Trophoblast cell (in vitro differentiated cells and primary cell): ENCODE results near the gene EVI5.

Experiments used
- DNase-seq, 2 donors: peaks; one replicate each; pipeline ENCODE4 v3.0.0-alpha.2; 2016
- H2AFZ ChIP-seq: 2 replicates; pipeline ENCODE4 v1.6.1; 2013; ENCODE audit warnings: low read length, moderate library complexity, mild to moderate bottlenecking; ENCODE audit not compliant: insufficient read depth, poor library complexity
- H2AK5ac ChIP-seq: 2 replicates; pipeline ENCODE4 v1.6.1; 2013; ENCODE audit warnings: mild to moderate bottlenecking, low read length
- H2BK120ac ChIP-seq: 2 replicates; pipeline ENCODE4 v1.6.1; 2013; ENCODE audit warnings: low read length, mild to moderate bottlenecking, moderate library complexity; ENCODE audit not compliant: insufficient read depth, poor library complexity
- H2BK12ac ChIP-seq: 2 replicates; pipeline ENCODE4 v1.6.1; 2013; ENCODE audit warnings: mild to moderate bottlenecking, low read length, moderate library complexity
- H2BK5ac ChIP-seq: 2 replicates; pipeline ENCODE4 v1.6.1; 2013; ENCODE audit warnings: low read length, low read depth, moderate library complexity, mild to moderate bottlenecking; ENCODE audit not compliant: poor library complexity
- H3K14ac ChIP-seq: 2 replicates; pipeline ENCODE4 v1.6.1; 2013; ENCODE audit warnings: mild to moderate bottlenecking, low read length
- H3K18ac ChIP-seq: 2 replicates; pipeline ENCODE4 v1.6.1; 2013; ENCODE audit warnings: mild to moderate bottlenecking, low read length
- H3K23ac ChIP-seq: 2 replicates; pipeline ENCODE4 v1.6.1; 2013; ENCODE audit warnings: low read length
- H3K27ac ChIP-seq: 2 replicates; pipeline ENCODE4 v1.5.1; 2013; ENCODE audit warnings: low read depth, mild to moderate bottlenecking, inconsistent platforms, low read length, moderate library complexity
- H3K27me3 ChIP-seq: 2 replicates; pipeline ENCODE4 v1.6.1; 2013; ENCODE audit warnings: inconsistent platforms, mild to moderate bottlenecking, low read length, moderate library complexity; ENCODE audit not compliant: insufficient read depth
- H3K36me3 ChIP-seq, 2 experiments: 1 replicate in 1 of 2; 2 replicates in 1 of 2; pipeline ENCODE4 v1.6.1; 2013; ENCODE audit warnings: low read length in 2 of 2, mild to moderate bottlenecking in 2 of 2, moderate library complexity in 1 of 2; ENCODE audit not compliant: insufficient read depth in 2 of 2, control insufficient read depth in 1 of 2
- H3K4ac ChIP-seq: 2 replicates; pipeline ENCODE4 v1.6.1; 2013; ENCODE audit warnings: low read depth, mild to moderate bottlenecking, low read length, moderate library complexity
- H3K4me1 ChIP-seq, 2 experiments: 1 replicate in 1 of 2; 2 replicates in 1 of 2; pipeline ENCODE4 v1.6.1; 2013; ENCODE audit warnings: low read length in 2 of 2, mild to moderate bottlenecking in 2 of 2, moderate library complexity in 1 of 2; ENCODE audit not compliant: insufficient read depth in 2 of 2, control insufficient read depth in 1 of 2
- H3K4me2 ChIP-seq: 2 replicates; pipeline ENCODE4 v1.6.1; 2013; ENCODE audit warnings: inconsistent platforms, mild to moderate bottlenecking, low read length, moderate library complexity
- H3K4me3 ChIP-seq: 2 replicates; pipeline ENCODE4 v1.5.1; 2013; ENCODE audit warnings: mild to moderate bottlenecking, low read depth, low read length, inconsistent platforms
- H3K79me1 ChIP-seq: one replicate; pipeline ENCODE4 v1.6.1; 2013; ENCODE audit warnings: low read length
- H3K79me2 ChIP-seq: 2 replicates; pipeline ENCODE4 v1.6.1; 2013; ENCODE audit warnings: low read length, mild to moderate bottlenecking; ENCODE audit not compliant: control insufficient read depth, insufficient read depth, poor library complexity
- H3K9ac ChIP-seq: 2 replicates; pipeline ENCODE4 v1.6.1; 2013; ENCODE audit warnings: mild to moderate bottlenecking, low read length
- H3K9me3 ChIP-seq: 2 replicates; pipeline ENCODE4 v1.6.1; 2013; ENCODE audit warnings: low read depth, mild to moderate bottlenecking, control low read depth, inconsistent platforms, low read length; ENCODE audit not compliant: insufficient read depth
- H4K12ac ChIP-seq: 2 replicates; pipeline ENCODE4 v1.6.1; 2013; ENCODE audit warnings: low read depth, mild to moderate bottlenecking, low read length, moderate library complexity
- H4K8ac ChIP-seq: 2 replicates; pipeline ENCODE4 v1.6.1; 2013; ENCODE audit warnings: low read depth, mild to moderate bottlenecking, low read length, moderate library complexity
- H4K91ac ChIP-seq: one replicate; pipeline ENCODE4 v1.6.1; 2013; ENCODE audit warnings: low read depth, mild to moderate bottlenecking, low read length, moderate library complexity
- WGBS: extraction: QIAGEN DNeasy Blood & Tissue Kit; methylation state at CpG from one replicate; pipeline ENCODE4 v1.1.7; 2013; ENCODE audit warnings: missing lambda C conversion rate; ENCODE audit not compliant: insufficient read length, insufficient coverage; ENCODE audit errors: extremely low coverage; 5-methylcytosine and 5-hydroxymethylcytosine counted together

The EVI5 gene

DNA sequence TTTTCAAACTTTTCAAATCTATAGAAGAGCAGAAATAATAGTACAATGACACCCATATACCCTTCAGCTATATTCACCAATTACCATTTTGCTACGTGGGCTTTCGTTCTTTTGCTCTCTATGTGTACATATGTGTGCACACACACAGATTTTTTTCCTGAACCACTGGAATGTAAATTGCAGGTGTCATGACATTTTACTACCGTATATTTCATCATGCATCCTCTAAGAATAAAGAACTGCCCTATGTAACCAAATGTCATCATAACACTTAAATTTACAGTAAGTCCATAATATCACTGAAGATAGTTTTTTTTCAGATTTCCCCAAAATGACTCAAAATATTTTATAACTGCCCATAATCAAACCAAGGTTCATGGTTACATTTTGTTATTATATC, 209.8 kb downstream of the EVI5 start:
- H3K4me2 ChIP-seq: no peak overlapping the region
- H2BK120ac ChIP-seq: no peak overlapping the region
- no CpG with 5 or more reads among the region's 3 CpGs for WGBS
- H4K8ac ChIP-seq: no peak overlapping the region
- no peak overlapping the region for H2AFZ ChIP-seq
- no peaks in the 10 kb centered on the region for H3K79me2 ChIP-seq
- no peak overlapping the region for H3K18ac ChIP-seq
- no peaks in the 10 kb centered on the region for H3K79me1 ChIP-seq
- no peak overlapping the region for H3K14ac ChIP-seq
- no peak overlapping the region for H3K27ac ChIP-seq
- no peaks in the 10 kb centered on the region for H3K27me3 ChIP-seq
- no peak overlapping the region for H3K4ac ChIP-seq
- H3K4me1 ChIP-seq: no peaks in the 10 kb centered on the region
- no peak overlapping the region for H4K91ac ChIP-seq
- no peak overlapping the region for H3K23ac ChIP-seq
- H3K9ac ChIP-seq: no peak overlapping the region
- no peak overlapping the region for H2AK5ac ChIP-seq
- H2BK12ac ChIP-seq: no peak overlapping the region
- DNase-seq: no peak
- H4K12ac ChIP-seq: no peak overlapping the region
- no peaks in the 10 kb centered on the region for H3K36me3 ChIP-seq
- no peak overlapping the region for H2BK5ac ChIP-seq
- no peaks in the 10 kb centered on the region for H3K9me3 ChIP-seq
- no peak overlapping the region for H3K4me3 ChIP-seq

DNA sequence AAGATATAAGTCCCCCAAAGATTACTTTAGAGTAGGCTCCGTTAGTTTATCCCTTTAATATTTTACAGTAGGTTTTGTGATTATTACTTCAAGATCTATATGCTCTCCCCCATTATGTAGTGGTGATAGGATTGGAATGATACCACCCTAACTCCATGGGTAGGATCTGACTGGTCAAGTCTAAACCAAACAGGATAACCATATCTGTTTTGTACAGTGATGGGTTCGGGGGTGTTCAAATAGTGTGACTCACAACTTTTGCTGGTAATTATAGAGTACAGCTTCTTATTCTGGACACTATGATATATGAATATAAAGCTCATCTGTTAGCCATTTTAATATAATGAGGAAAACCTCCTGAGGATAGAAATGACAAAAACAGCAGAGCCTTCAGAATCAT, 212.4 kb downstream of the EVI5 start:
- Histone ChIP-seq H2AK5ac (no peak overlapping the region), H3K36me3 (peaks cover 0 to 3% of the 10 kb centered on the region in 2 experiments), H3K4me3 (no peak overlapping the region), H3K4me2 (no peak overlapping the region), H3K4me1 (no peaks in the 10 kb centered on the region), H2BK12ac (no peak overlapping the region), H3K9ac (no peak overlapping the region), H2BK5ac (no peak overlapping the region), H2AFZ (no peak overlapping the region), H3K27ac (no peak overlapping the region), H3K14ac (no peak overlapping the region), H3K9me3 (no peaks in the 10 kb centered on the region), H3K23ac (no peak overlapping the region), H3K18ac (no peak overlapping the region), H4K8ac (no peak overlapping the region), H2BK120ac (no peak overlapping the region), H3K79me2 (no peaks in the 10 kb centered on the region), H4K91ac (no peak overlapping the region), H4K12ac (no peak overlapping the region), H3K27me3 (no peaks in the 10 kb centered on the region), H3K79me1 (no peaks in the 10 kb centered on the region), H3K4ac (no peak overlapping the region)
- no peak for DNase-seq
- no CpG with 5 or more reads among the region's 2 CpGs for WGBS

DNA sequence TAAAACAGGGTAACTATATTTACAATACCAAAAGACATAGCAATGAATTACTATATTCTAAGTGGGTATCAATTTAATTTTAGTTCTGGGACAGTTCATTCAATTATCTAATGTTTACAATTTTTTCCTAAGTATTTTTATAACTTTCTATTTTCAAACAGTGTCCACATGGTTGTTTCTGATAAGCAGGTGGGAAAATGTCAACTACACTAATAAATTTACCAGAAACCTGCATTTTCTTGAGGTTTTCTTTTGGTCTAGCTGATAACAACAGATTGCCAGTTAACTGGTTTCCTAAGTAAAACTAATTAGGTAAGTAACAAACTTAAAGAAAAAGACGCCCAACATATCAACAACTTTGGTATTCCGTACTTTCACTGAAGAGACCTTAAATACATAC, 213.3 kb downstream of the EVI5 start:
- no peak overlapping the region for H4K12ac ChIP-seq
- no peak overlapping the region for H3K23ac ChIP-seq
- WGBS: no CpG with 5 or more reads among the region's 2 CpGs
- H3K79me1 ChIP-seq: no peaks in the 10 kb centered on the region
- no peak overlapping the region for H3K14ac ChIP-seq
- no peak for DNase-seq
- H2AK5ac ChIP-seq: no peak overlapping the region
- H3K4me2 ChIP-seq: no peak overlapping the region
- H3K79me2 ChIP-seq: no peaks in the 10 kb centered on the region
- no peak overlapping the region for H2BK12ac ChIP-seq
- H2BK120ac ChIP-seq: no peak overlapping the region
- H2BK5ac ChIP-seq: no peak overlapping the region
- H3K9me3 ChIP-seq: no peaks in the 10 kb centered on the region
- H3K27me3 ChIP-seq: no peaks in the 10 kb centered on the region
- no peak overlapping the region for H3K27ac ChIP-seq
- H3K4ac ChIP-seq: no peak overlapping the region
- no peak overlapping the region for H2AFZ ChIP-seq
- H3K4me3 ChIP-seq: no peak overlapping the region
- no peak overlapping the region for H4K91ac ChIP-seq
- no peak overlapping the region for H3K9ac ChIP-seq
- no peaks in the 10 kb centered on the region for H3K4me1 ChIP-seq
- peaks cover 0 to 3% of the 10 kb centered on the region in 2 experiments for H3K36me3 ChIP-seq
- H4K8ac ChIP-seq: no peak overlapping the region
- H3K18ac ChIP-seq: no peak overlapping the region

DNA sequence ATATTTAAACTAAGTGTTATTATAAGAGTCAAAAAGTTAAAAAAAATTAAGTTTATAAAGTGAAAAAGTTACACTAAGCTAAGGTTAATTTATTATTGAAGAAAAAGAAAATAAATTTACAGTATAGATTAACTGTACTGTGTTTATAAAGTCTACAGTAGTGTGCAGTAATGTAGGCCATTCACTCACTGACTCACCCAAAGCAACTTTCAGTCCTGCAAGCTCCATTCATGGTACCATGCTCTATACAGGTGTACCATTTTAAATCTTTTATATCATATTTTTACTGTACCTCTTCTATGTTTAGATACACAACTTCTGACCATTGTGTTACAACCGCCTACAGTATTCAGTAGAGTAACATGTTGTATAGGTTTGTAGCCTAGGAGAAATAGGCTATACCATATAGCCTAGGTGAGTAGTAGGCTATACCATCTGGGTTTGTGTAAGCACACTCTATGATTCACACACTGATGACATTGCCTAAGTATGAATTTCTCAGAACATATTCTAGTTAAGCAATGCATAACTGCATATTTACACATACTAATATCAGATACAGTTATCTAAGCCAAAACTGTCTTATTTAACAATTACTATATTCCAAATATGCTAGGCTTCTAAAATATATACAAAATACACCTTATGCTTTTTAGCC, 217.6 kb downstream of the EVI5 start:
- H3K4me1 ChIP-seq: no peaks in the 10 kb centered on the region
- H3K4ac ChIP-seq: no peak overlapping the region
- no peak overlapping the region for H3K18ac ChIP-seq
- peaks cover 0 to 3% of the 10 kb centered on the region in 2 experiments for H3K36me3 ChIP-seq
- no peak overlapping the region for H2BK12ac ChIP-seq
- no CpG with 5 or more reads among the region's 1 CpG for WGBS
- no peak overlapping the region for H4K12ac ChIP-seq
- H3K9ac ChIP-seq: no peak overlapping the region
- no peak overlapping the region for H4K8ac ChIP-seq
- no peak overlapping the region for H3K27ac ChIP-seq
- no peaks in the 10 kb centered on the region for H3K9me3 ChIP-seq
- H3K23ac ChIP-seq: no peak overlapping the region
- no peaks in the 10 kb centered on the region for H3K79me1 ChIP-seq
- peak; percentile 1 to 82 for DNase-seq
- no peak overlapping the region for H2BK120ac ChIP-seq
- H4K91ac ChIP-seq: no peak overlapping the region
- no peaks in the 10 kb centered on the region for H3K79me2 ChIP-seq
- H3K14ac ChIP-seq: no peak overlapping the region
- no peak overlapping the region for H2AK5ac ChIP-seq
- no peak overlapping the region for H2AFZ ChIP-seq
- H3K4me2 ChIP-seq: no peak overlapping the region
- no peaks in the 10 kb centered on the region for H3K27me3 ChIP-seq
- H3K4me3 ChIP-seq: no peak overlapping the region
- no peak overlapping the region for H2BK5ac ChIP-seq
